NCI-H2227 (cell line): Measurements from ENCODE around the gene ZNF831.

ENCODE experiments used
- DNase-seq: peaks from one replicate; lab custom pipeline; 2025; ENCODE audit not compliant: unreplicated experiment; lab: John Stamatoyannopoulos, UW

Gene ZNF831

DNA sequence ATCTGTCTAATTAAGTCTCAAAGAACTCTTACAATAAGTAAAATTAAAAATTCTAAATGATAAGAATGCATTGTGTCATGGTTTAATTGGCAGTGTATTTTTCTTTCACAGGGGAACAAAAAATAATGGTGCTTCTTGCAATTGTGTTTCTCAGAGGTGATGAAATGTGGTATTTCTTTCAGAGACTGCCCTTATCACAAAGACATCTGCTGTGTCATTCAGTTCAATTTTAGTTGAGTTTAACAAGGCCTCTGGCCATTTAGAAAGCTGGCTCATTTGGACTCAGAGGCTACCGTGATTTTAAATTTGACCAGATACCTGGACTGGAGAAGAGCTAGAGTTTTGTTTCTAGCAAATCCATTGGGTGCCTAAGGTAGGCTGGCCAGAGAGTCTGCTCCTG lies 23.6 kb upstream of the ZNF831 start:
- no peak for DNase-seq

DNA sequence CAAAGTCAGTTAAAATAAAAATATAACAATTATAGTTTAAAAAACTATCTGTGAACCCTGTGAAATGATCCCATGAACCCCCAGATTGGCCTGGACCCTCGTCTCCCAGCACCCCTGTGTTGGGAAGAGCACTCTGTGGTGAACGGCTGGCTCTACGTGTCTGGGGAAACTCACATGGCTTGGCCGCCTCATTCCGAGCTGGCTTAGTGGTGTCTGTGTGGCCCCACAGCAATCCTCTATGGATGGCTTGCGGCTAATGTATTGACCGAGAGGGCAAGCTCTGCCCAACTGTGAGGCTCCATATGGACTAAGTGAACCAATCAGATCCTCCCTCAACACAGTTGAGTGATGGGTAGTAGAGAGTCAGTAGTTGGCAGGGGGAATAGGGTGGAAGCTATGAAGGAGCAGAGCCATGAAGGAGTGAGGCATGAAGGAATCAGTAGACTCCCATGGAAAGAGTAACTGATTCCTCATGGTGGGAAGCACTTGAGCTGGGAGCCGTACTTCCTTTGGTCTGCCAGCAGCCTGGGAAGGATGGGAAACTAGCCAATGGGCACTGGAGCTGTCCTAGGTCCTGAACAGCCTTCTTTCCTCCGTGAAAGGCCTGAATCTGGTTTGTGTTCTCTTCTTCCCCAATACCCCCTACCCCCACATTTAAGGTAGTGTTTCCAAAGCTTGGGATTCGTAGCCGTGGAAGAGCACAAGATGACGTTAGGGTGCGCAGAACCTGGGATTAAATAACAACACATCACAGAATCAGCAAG lies 21.6 kb upstream of the ZNF831 start:
- DNase-seq = no peak

DNA sequence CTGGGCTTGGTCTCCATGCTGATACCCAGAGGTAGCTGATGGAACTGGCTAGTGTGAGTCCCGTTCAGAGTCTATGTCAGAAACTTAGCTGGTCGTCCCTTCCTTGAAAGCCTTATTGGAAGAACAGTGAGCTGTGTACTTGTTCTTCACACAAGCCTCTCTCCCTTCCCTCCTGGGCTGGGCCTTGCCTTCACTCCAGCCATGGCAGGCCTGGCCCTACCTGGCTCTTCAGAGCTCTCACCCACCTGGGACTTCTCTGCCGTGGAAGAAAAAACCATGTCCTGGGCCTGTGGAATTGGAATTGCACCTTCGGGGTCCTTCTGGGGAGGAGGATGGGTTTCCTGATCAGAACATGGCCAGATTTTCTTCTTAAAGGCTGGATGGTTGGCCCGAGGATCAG lies 20.3 kb upstream of the ZNF831 start:
- no peak for DNase-seq

DNA sequence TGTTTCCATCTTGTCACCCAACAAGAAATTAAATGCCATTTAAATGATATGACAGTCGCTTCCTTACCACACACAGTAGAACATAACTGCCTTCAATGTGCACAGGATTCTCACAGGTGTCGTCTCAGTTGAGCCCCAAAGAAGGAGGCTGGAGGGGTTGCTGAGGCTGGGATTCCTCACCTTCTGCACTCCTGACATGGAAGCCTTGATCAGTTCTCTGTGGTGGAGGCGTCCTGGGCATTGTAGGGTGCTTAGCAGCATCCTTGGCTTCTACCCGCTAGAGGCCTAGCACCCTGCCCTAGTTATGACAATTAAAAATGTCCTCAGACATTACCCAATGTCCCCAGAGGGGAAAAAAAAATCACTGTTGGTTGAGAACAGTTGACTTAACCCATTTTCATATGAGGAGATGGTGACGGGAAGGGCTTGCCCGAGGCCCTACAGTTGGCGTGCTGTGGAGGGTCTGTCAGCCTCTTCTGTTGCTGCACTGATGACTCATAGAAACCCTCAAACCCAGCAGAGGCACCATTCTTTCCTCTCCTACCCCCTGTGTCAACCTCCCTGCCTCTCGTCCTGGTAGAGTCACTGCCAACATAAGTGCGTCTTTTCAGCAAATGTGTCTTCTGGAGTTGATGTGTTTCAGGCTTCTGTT lies 19.3 kb upstream of the ZNF831 start:
- no peak for DNase-seq

DNA sequence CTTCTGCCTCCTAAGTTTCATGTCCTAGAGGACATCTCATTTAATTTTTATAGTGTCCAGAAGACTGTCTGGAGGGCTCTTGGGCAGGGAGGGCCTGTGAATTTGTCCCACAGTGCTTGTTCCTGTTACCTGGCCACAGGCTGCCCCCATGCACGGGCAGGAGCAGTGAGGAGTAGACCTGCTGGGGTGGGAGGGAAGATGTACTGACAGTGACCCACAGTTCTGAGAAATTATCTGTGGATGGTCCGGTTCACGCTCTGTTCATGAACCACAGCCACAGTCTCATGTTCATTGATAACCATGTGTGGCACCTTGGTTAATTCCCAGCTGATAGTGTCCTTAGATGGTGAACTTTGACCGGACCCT lies 18.8 kb upstream of the ZNF831 start:
- DNase-seq = no peak

DNA sequence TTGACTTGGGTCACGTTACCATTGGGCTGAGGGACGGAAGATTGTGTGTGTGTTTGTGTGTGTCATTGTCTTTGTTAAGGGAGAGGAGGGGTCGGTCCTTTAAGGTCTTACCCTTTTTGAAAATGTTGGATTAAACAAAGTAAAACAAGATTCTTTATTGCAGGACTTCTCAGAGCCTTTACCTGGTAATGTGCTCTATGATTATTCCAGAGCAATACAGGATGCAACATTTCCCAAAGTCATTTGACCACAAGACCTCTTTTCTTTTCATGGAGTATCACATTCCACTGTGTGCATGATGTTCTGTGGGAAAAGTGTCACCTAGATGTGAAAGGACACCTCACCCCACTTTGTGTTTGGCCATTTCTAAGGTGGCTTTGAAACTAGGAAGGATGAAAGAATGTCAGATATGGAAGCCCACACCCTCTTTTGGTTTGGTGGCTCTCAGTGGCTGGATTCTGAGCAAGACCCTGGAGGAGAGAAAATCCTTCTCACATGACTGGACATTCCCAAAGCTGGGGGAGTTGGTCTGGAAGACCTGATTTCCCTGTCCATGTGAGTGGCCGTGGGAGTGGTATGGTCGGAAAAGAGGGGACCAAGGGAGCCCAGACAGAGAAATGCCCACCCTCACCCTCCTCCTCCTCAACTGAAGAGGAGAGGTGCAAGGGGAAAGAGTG lies 18.2 kb upstream of the ZNF831 start:
- DNase-seq = no peak

DNA sequence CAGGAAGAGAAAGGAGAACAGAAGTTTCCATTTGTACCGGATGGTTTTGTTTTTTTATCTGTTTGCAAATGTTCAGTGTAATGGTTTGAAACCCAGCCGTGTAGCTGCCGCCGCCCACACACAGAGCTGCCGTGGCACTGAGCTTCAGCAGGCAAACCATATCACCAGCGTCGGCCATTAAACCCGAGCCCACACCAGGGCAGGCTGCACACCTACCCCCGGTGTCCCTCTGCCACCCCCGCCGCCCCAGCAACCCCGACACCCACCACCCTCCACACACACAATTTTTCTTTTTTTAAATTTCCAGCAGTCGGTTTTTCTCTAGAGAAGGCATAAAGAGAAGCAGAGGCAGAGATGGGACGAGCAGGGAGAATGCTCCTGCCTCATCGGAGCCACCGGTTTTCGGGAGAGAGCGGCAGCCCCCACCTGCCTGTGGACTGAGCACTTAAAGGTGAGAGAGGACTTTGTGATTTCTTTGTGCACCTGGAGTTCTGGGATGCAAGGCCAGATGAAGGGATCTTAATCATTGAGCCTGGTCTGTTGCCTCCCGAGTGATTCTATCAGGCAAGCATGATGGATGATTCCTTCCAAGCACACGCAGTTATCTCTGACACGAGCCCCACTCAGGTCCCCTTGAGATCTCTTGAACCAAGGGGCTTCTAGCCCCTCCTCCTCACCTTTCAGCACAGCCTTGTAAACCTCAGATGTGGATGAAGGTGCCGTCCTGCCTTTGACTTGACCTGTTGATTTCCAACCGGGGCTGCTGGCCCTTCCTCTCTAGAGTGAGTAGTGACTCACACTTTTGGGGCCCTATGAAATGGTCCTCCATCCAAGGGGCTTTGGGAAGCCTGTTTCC lies 17.5 kb upstream of the ZNF831 start:
- DNase-seq = no peak

DNA sequence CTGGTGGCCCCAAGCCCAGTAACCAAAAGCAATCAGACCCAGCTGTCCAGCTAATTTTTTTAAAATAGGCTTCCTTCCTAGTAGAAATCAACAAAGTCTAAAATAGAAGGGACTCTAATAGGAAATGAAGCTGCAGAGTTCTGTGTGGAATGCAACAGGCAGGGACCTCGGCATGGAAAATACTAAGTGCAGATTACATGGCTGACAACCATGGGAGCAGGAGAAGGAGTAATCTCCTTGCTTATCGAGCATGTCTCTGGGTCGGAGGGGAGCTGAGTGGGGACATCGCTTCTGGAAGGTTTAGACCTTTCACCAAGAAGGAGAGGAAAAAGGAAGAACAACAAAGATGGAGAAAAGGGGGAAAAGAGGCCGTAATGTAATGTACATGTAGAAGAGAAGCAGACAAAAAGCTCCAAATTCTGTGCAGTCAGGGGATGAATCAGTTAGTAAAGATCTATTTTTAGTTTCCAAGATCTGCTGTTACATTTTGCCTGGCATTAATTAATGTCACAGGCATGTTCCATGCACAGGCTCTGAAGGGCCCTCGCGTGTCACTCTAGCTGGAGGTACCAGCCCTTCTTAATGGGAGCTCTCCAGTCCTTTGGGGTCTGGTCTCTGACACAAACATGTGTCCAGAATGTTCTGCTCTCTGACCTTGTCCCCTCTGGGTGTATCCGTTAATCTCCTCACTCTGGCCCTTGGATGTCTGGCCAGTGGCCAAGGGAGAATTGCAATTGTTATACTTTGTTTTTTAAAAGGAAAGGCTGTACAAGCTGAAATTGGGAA lies 16.6 kb upstream of the ZNF831 start:
- DNase-seq = no peak

DNA sequence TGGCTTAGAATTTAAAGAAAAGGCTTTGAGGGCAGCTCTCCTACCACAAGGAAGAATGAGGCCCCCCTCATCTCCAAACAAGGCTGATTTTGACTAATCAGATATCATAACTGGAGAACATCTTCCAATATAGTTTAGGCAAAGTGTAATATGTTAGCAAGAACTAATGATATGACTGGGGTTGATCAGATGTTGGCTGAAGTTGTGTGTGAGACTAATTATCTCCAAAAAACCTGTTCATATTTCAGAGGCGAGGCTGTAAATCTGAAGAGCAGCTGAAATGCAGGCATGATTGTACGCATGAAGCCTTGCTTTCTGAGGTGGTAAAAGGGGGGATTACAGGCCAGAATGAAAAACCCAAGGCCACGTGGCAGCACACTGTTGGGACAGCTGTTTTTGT lies 16.0 kb upstream of the ZNF831 start:
- DNase-seq = no peak

DNA sequence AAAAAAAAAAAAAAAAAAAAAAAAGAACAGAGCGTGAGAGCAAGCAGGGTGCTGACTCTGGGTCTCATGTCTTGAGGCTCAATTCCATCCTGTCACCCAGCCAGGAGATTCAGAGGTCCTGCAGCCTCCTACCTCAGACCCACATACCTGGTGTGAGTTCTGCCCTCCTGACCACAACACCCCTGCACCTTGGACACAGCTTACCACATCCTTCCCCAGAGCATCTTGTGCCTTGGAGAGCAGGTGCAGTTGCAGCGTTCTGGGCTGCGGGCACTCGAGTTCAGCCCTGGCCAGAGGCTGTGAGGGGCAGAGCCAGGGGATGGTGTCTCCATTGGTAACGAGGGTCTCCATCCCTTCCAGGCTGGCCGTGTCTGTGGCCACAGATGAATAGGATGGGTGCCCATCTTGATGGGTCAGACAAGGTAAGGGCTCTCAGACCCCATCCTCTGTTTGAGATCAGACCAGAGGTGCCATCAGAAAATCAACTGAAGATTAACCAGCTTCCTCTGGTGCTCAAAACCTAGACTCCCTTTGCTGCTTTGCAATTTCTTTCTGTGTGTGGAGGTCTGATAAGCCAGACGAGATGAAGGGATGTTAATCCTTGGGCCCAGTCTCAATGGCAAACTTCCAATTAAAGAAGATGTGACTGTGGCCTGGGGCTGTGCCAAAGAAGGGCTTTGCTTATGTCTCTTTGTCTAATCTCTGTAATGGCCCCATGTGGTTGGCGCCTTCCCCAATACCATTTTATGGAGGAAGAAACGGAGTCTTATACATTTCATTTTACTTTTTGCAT lies 14.7 kb upstream of the ZNF831 start:
- no peak for DNase-seq

DNA sequence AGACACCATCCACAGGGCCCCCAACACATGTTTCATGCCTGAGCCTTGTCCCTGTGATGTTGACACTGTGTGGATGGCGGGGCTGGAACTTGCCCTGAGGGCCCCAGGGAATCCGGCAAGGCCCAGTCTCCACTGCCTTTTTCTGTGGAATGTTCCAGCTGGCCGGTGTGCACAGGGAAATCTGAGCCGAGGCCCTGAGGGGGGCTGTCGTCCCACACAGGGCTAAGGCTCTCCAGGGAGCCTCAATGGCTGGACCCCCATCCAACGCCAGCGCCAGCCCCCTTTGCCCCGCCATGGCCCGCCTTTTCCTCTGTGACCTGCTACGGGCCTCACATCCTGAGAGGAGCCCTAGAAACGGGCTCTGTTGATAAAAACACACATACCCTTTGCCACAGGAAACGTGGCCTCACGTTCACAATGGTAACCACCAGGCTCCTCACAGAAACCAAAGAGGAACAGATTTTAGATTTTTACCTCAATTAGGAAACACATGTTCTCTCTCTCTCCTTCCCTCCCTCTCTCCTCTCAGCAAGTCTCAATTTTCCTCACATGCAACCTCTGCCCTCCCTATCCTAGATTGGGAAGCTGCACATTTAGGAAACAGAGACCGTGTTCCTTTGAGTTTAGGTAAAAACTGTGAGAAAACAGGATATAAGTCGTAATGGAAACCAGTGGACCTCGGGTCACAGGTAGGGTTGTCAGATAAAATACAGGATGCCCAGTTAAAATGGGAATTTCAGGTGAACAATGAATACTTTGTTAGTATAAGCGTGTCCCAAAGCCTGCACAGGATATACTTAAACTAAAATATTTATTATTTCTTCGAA lies 13.7 kb upstream of the ZNF831 start:
- no peak for DNase-seq

DNA sequence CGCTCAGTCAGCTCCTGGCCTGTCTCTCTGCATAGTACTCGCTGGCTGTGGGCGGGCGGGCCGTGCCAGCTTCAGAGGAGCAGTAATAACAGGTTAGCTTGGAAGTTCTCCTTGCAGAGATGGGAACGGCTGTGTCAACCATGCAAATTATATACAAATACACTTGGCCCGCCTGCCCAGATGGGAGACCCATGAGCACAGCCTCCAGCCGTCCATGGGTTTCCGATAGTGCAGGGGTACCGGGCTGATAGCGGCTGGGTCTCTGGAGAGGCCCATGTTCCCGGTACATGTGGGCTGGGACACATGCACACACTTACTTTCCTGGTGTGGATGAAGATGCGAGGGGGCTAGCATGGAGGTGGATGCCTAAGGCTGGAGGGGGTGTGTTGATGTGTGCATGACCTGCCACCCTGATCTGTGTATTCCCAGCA lies 12.8 kb upstream of the ZNF831 start:
- no peak for DNase-seq

DNA sequence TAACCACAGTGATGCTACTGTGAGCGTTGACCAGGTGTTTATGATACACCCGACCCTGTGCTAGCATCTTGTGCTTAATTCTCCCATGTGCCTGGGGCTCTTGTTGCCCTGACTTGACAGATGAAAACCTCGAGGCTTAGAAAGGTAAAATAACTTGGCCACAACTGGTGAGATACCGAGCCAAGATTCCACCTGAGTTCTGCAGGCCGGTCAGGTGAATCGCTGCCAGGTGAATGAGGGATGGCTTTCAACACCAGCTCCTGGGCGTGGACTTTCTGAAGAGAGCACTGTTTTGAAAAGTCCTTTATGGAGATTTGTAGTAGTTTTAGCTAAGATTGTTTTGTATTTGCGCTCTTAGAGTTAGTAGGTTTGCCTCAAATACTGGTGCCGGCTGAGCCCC lies 12.2 kb upstream of the ZNF831 start:
- no peak for DNase-seq

DNA sequence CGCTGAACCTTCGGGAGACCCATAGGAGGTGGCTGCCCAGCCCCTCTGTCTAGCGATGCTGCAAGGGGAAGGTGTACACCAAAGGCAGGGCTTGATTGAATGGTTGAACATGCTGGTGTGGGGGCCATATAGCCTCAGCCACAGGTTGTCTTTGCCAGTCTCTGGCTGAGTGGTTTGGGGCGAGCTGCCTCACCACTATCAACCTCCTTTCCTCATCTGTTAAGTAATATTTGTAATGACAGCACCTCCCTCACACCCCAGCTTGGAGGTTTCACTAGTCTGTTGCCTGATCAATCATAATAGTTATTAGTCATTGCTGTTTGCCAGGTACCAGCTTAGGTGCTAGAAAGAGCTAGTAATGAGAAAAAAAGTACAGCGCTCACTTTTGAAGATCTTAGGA lies 11.8 kb upstream of the ZNF831 start:
- DNase-seq = no peak

DNA sequence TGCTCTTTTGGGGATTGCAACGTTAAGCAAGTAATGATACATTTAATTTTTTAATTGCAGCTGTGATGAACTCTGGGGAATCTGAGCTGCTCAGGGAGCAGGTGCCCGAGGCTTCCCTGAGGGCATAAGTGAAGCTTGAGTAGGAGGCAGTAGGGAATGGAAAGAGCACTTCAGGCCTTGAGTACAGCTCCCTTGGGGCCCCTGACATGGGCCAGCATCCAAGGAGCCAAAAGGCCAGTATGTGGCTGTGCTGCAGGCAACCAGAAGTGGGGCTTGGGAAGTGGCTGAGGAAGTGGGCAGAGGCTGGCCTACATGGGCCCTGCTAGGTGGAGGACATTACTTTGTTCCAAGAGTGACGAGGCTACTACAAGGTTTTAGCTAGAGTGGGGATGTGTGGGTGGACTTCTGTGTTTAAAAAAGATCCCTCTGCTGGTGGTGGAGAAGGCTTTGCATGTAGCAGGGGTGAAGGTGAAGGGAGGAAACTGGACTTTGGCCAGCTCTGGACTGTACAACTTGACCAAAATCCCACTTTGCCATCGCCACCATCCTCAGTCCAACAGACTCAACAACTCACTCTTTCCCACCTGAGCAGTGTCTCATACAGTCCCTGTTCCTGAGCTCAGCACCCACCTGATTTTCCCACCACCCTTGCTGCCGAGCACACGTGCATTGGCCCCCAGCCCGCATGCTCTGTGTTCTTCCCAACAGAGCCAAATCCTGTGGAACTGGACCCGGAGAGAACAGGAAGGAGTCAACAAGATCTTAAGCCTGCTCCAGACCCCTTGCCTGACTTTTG lies 10.9 kb upstream of the ZNF831 start:
- DNase-seq = no peak

DNA sequence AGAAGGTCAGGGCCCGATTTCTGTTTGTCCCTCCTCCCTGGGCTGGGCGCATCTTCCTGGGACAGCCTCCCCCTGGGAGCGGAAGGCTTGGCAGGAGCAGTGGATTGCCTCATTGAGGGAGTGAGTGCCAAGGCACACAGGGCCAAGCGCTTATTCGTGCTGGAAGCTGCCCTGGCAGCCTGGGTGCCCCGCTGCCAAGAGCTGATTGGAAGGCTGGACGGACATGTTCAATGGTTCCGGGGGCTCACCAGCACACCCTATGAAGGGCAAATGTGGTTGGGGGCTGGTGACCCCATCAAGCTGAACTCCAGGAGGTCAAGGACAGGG lies 10.3 kb upstream of the ZNF831 start:
- no peak for DNase-seq

DNA sequence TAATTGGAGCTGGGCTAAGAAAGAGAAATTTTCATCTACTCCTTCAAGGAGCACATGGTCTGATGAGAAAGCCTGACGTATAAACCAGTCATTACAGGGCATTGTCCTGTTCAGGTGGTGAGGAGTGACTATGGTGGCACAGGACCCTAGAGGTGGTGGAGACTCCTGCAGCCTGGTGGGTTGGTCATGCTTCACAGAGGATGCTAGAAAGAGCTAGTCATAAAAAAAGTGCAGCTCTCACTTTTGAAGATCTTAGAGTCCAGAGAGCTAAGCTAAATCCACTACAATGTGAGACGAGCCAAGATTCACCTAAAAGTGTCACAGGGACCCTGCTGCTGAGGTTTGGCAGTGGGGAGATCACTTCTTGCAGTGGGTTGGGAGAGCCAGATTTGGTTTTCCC lies 9.8 kb upstream of the ZNF831 start:
- no peak for DNase-seq

DNA sequence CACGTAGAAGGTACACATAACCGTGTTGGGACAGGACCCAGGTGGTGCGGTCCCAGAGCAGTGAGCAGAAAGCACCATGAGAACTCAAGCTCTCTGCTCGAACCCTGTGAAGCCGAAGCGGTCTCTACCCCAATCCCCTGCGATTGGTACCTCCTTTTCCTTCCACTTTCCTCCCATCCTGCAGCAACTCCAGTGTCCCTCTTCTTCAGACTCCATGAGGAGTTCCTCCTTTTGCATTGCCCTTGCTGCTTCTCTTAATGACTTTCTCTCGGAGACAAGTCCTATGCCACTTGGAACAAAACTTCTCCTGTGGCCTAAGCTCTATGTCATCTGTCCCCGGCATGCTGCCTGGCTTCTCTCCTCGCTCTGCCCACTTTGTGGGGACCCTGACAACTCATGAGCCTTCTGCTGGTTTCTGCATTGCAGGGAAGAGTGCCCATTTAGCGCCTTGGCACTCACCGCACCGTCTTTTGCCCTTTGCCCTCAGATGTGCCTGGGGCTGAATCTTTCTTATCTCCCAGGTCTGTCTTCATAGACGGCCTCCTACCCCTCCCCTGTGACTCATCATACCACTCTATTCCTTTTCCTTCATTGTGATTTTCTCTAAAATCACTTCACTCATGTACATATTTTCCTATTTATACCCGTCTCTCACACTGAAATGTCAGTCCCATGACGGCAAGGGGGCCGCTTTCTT lies 9.2 kb upstream of the ZNF831 start:
- DNase-seq = no peak
